T-helper 1 cell (primary cell): Measurements from ENCODE around the gene IGF2R.

Experiments
- DNase-seq, 5 donors: peaks; one replicate each; pipeline ENCODE4 v3.0.0-alpha.2; 2012 to 2020

IGF2R gene

DNA sequence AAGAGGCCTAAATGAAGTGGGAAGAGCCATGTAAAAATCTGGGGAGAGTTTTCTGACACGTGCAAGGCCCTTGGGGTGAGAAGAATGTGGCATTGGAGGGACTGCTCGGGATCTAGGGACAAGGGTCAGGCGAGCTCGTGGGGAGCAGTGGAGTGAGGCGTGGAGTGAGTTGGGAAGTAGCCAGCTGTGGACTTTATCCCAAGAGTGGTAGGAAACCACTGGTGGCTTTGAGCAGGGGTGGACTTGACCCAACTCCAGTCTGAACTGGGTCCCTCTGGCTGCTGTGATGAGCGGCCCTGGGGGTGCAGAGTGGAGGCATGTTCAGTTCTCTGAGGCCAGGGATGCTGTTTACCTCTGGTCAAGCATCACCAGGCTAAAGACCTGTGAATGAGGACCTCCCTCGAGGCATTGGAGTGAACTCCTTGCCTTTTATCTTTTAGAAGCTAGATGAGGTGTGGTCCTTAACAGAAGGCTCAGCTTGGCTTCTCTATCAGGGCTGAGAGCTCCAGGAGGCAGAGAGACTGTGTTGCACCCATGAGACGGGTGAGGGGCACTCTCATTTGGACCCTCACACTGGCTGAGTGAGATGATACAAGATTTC is 173.3 kb downstream of the IGF2R start:
- no peak for DNase-seq

DNA sequence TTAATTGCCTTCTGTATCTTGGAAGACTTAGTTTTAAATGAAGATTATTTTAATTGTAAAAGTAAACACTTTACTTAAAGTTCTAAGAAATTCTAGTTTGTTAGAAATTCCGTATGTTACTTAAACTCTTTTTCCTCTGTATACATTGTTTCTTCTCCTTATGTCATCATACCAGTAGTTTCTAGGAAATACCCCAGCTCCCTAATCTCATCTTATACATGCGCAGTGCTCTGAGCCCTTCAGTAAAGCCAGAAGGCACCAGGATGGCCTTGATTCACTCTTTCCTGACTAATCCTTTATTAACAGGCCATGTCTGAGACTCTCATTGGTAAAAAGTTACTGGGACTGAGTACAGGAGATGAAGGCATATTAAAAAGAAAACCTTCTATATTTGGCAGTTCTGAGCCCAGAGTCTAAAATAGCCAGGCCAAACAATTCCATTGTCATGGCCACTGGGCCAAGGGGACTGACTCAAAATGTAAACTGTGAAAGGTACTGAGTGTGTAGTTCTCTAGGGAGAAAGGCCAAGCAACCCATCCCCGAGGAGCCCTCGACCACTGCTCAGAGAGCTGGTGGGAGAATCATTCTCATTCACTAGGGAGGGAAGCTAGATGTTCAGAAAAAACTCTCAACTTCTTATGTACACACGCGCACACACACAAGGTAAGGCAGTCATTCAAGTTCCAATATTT is 177.7 kb downstream of the IGF2R start:
- DNase-seq = no peak

DNA sequence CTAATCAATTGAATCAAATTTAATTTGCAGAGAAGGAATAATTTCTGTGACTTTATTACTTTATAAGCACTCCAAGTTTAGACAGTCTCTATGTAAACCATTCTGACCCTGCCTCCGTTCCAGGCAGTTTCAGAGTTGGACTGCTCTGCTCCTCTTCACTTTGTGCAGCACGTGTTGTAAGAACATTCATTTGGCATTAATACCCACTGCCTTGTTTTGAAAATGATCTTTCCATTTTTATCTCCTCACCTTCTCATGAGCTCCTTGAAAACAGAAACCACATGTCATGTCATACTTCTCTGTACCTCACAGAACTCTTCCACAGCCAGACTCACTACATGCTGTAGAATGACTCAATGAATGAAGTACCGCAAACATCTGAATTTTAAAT is 178.3 kb downstream of the IGF2R start:
- DNase-seq = no peak

DNA sequence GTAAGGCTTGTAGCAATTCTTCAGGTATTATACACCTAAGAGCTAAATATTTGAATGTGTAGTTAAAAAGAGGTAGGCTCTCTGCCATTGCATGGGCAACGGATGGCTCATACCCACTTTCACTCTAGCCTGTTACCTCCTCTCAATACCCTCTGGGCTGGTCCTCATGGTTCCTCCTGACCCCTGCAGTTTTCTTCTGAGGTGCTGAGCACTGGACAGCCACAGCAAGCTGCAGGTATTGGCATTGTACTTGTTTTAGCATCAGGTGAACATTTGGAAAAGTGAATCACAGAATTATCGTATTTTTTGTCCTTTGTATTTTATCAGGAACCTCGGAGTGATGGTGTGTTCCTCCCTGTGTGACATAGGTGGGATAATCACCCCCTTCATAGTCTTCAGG is 185.6 kb downstream of the IGF2R start:
- no peak for DNase-seq

DNA sequence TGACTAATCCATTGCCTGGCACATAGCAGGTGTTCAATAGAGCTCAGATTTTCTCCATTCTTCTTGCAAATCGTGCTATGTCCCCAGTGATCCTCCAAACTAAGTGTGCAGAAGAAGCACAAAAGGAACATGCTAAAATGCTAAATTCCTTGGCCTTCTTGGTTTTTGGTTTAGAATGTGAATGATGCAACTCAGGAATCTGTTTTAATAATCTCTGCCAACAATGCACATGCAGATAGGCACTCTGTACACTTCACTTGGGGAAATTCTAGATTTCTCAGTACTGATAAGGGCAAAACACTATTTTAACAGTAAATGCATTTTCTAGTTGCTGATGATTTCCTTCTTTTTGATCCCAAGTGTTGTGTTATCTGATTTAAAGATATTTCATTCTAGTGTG is 188.0 kb downstream of the IGF2R start:
- DNase-seq = no peak

DNA sequence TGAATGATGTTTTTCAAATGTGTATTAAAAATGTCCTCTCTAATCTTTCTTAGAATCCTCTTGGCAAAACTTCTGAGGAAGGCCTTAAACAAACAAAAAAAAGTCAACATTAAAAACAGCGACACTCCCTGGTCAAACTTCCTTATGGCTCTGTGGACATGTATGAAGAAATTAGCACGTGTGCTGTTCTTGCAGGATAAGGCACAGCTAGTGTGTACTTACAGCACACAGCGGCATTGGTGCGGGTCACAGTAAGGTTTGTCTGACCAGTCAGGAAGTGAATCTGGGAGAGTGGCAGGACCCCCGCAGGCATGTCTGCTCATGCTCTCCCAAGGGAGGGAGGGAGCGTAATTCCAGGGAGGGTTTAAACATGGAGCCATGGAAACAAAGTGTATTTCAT is 191.6 kb downstream of the IGF2R start:
- no peak for DNase-seq
